Right lobe of liver (tissue), 6 donors: ENCODE data around the gene SAMD8. TPM values are rescaled to one million over a fixed set of nuclear protein-coding genes. Genes with fewer than 3 reads are reported as not detected.

Experiments used
- ATAC-seq, 4 donors: fragments of 200-7000 bp; cut with Tn5 transposase; one replicate each; pipeline ENCODE4 v1.9.1; 2020; ENCODE audit warnings: mild to moderate bottlenecking in 4 of 4, moderate library complexity in 4 of 4
- DNase-seq, 3 donors: peaks; one replicate each; pipeline ENCODE4 v3.0.0-alpha.2; 2020
- H3K27ac ChIP-seq, 3 donors: fragments of 200-600 bp; one replicate each; pipeline ENCODE4 v1.8.0; 2022
- H3K27me3 ChIP-seq, 2 donors: fragments of 200-600 bp; one replicate each; pipeline ENCODE4 v1.8.0; 2022
- H3K36me3 ChIP-seq, 4 donors: fragments of 200-600 bp; sonication (generic) in 1 of 4; one replicate each; pipeline versions ENCODE4 v1.5.1 to v1.8.0; 2017 to 2022; ENCODE audit warnings: control low read depth in 1 of 4
- H3K4me1 ChIP-seq, 4 donors: fragments of 200-600 bp; sonication (generic) in 1 of 4; one replicate each; pipeline versions ENCODE4 v1.5.1 to v1.8.0; 2017 to 2022; ENCODE audit warnings: control low read depth in 1 of 4
- H3K4me3 ChIP-seq, 3 donors: fragments of 200-600 bp; one replicate each; pipeline ENCODE4 v1.8.0; 2022
- H3K9me3 ChIP-seq, 4 donors: fragments of 200-600 bp; sonication (generic) in 1 of 4; one replicate each; pipeline versions ENCODE4 v1.5.1 to v1.8.0; 2017 to 2022; ENCODE audit warnings: control low read depth in 1 of 4
- CTCF ChIP-seq, 4 donors: fragments of 200-600 bp in 3 of 4; fragments of 450-650 bp in 1 of 4; IDR thresholded peaks; one replicate each; pipeline versions ENCODE4 v1.5.1 to v1.8.0; 2016 to 2022; ENCODE audit warnings: antibody characterized with exemption in 4 of 4, mild to moderate bottlenecking in 2 of 4
- POLR2A ChIP-seq: fragments of 450-650 bp; IDR thresholded peaks from one replicate; pipeline ENCODE4 v1.6.1; 2017; ENCODE audit warnings: antibody characterized with exemption, mild to moderate bottlenecking
- WGBS: methylation state at CpG from one replicate; pipeline ENCODE4 v1.1.6; 2018; ENCODE audit warnings: low coverage, low lambda C conversion rate; ENCODE audit not compliant: insufficient coverage; ENCODE audit errors: missing lambda C conversion rate; 5-methylcytosine and 5-hydroxymethylcytosine counted together
- intact Hi-C, 2 donors: fragments of 100-400 bp; cut with DNase I; formaldehyde crosslinking; loops; one replicate each; pipeline versions ENCODE4 v1.11.2 to v1.14.1; 2022
- long read RNA-seq: library from polyadenylated mRNA; unstranded; transcript quantifications from one replicate; pipeline ENCODE4 v2.0.0, GENCODE V29; 2019
- total RNA-seq, 6 experiments: library from RNA; depleted of rRNA in 2 of 6; stranded (reverse); fragments of >200 nt in 2 of 6; fragmentation: NEBNext Ultra II Directional in 3 of 6; extraction: Animal tissue kit (Norgen Biotek cat#: 25700) in 3 of 6; gene quantifications; one replicate each; pipeline versions ENCODE4 v1.1.0 to v1.2.4, GENCODE V29; 2016 to 2023
- donor health status: DM: no; HTN: yes; CAD: no.
- donor health status: DM: no; HTN: no; CAD: no.
- donor health status: DM: no; HTN: no; CAD: no.
- donor health status: DM: no; HTN: yes; CAD: no.
- donor health status: DM: no; HTN: yes; CAD: no.

Gene SAMD8
- 10 to 100 TPM in 3 of 6 experiments, 1 to 10 TPM in 3; 5.7 to 13.2 (median 9.3) TPM for total RNA-seq
- long read RNA-seq, partial matches to known transcripts: 1 of 1 reads
- long read RNA-seq, other reads (novel, unspliced or antisense): 0 of 1 reads

- peak; percentile 95 to 96 (median 96) for DNase-seq
- 0% methylated on average over 10 of the region's 61 CpGs for WGBS
- H3K36me3 ChIP-seq: no peaks in the 10 kb centered on the region
- peak; percentile 87 to 96 (median 92) for ATAC-seq
- peak; percentile 90 for TF ChIP-seq POLR2A
- peak; percentile 25 to 40 (median 32) for TF ChIP-seq CTCF (IDR thresholded peaks at IDR 0.05)
- H3K4me1 ChIP-seq: peaks cover 0 to 6% (median 0%) of the 10 kb centered on the region in 4 donors
- intact Hi-C loops: loop anchor here in 1 of 2 donors (5.0 kb wide), 1 partner anchor 121 kb away; no protein-coding TSS in a partner anchor
- peak within 1 kb of the TSS; percentile 75 to 97 (median 95) for H3K4me3 ChIP-seq
- H3K9me3 ChIP-seq: no peaks in the 10 kb centered on the region
- no peaks in the 10 kb centered on the region for H3K27me3 ChIP-seq
- H3K27ac ChIP-seq: peak within 1 kb of the TSS; percentile 78 to 94 (median 89)
Measured at GRCh38 chr10:75111365-75111906, at the start of gene SAMD8. Gene SAMD8 (plus strand): TSS chr10:75111656. CDS start chr10:75150529, 38,873 bp downstream.

DNA sequence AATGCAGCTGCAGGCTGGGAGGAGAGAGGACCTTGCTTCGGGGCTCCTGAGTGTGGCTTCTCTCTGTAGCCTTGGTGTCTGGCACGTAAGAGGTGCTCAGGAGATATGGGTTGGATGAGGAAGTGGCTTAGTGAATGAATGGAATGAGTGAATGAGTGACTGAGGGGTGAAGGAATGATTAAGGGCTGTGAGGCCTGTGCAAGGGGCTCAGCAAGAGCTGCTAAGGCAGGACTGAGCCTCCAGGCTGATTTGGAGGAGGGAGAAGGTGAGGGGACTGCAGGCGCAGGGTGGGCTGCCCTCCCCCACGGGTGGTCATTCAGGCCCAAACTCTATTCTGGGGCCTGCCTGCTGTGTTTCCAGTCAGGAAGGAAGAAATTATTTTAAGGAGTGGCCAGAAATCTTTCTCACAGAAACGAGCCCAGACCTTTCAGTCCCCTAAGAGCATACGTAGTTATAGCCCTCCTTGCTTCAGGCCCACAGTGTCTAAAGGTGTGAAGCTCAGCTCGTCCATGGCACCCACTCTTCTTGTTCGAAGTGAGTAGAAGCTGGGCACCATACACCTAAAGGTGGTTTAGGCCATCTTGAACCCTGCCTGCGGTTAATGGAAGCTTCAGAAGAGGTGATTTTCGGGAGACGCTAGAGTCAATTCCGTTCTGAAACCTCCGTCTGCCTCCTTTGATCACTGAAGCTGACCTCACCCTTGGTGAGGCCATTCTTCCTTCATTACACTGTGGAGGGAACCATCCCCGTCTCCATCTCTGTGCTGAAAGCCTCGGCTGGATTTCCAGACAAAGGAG is 49.5 kb upstream of the SAMD8 start:
- ATAC-seq: no peak

GRCh38 chr10:75062506-75063299 is 48.8 kb upstream of the SAMD8 start:
- Histone ChIP-seq H3K36me3 (no peaks in the 10 kb centered on the region), H3K27ac (no peak overlapping the region), H3K4me1 (no peaks in the 10 kb centered on the region), H3K27me3 (no peaks in the 10 kb centered on the region), H3K4me3 (no peak overlapping the region), H3K9me3 (no peaks in the 10 kb centered on the region)
- DNase-seq: no peak
- ATAC-seq: no peak
- TF ChIP-seq POLR2A: no peak
- TF ChIP-seq CTCF (IDR thresholded peaks at IDR 0.05): no peak
- intact Hi-C loops: no loop called here
- 82% methylated on average over 3 of the region's 10 CpGs for WGBS

More for the DNA sequence above, 49.5 kb upstream of the SAMD8 start:
- no peak for DNase-seq
- H3K4me3 ChIP-seq: no peak overlapping the region
- 76% methylated on average over 8 of the region's 15 CpGs for WGBS
- H3K27me3 ChIP-seq: no peaks in the 10 kb centered on the region
- intact Hi-C loops: no loop called here
- TF ChIP-seq CTCF (IDR thresholded peaks at IDR 0.05) (no peak), POLR2A (no peak)
- H3K9me3 ChIP-seq: no peaks in the 10 kb centered on the region
- H3K4me1 ChIP-seq: no peaks in the 10 kb centered on the region
- H3K27ac ChIP-seq: no peak overlapping the region
- no peaks in the 10 kb centered on the region for H3K36me3 ChIP-seq

DNA sequence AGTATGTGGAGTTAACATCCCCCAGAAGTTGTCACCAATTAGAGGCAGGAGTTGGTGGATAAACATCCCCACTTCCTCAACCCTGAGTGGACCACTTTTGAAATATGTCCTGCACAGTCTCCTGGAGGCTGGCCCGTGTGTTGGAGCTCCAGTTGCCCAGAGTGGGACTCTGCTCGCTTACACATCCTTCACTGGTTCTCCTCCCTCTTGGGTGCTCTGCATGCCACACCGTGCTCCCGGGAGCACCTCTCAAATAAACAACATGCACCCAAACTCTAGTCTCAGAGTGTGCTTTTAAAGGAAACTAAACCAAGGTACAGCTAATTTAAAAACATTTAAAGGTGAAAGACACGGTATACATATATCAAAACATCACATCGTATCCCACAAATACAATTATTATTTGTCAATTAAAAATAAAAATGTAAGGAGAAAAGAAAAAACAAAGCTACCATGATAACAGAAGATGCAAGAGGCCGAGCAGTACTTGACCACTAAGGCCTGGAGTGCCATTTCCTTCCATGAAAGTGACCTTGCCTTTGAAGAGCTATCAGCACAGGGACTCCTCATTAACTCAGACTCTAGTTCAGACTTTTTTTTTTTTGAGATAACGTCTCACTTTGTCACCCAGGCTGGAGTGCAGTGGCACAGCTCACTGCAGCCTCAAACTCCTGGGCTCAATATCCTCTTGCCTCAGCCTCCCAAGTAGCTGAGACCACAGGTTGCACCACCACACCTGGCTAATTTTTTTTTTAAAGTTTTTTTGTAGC is 47.8 kb upstream of the SAMD8 start:
- Histone ChIP-seq H3K36me3 (no peaks in the 10 kb centered on the region), H3K4me1 (no peaks in the 10 kb centered on the region), H3K27ac (no peak overlapping the region), H3K4me3 (no peak overlapping the region), H3K27me3 (no peaks in the 10 kb centered on the region), H3K9me3 (no peaks in the 10 kb centered on the region)
- TF ChIP-seq CTCF (IDR thresholded peaks at IDR 0.05) (no peak), POLR2A (no peak)
- 79% methylated on average over 6 of the region's 8 CpGs for WGBS
- intact Hi-C loops: no loop called here
- ATAC-seq (no peak), DNase-seq (no peak)
